Measurements from ENCODE around the gene SSC5D.

Gene SSC5D

DNA sequence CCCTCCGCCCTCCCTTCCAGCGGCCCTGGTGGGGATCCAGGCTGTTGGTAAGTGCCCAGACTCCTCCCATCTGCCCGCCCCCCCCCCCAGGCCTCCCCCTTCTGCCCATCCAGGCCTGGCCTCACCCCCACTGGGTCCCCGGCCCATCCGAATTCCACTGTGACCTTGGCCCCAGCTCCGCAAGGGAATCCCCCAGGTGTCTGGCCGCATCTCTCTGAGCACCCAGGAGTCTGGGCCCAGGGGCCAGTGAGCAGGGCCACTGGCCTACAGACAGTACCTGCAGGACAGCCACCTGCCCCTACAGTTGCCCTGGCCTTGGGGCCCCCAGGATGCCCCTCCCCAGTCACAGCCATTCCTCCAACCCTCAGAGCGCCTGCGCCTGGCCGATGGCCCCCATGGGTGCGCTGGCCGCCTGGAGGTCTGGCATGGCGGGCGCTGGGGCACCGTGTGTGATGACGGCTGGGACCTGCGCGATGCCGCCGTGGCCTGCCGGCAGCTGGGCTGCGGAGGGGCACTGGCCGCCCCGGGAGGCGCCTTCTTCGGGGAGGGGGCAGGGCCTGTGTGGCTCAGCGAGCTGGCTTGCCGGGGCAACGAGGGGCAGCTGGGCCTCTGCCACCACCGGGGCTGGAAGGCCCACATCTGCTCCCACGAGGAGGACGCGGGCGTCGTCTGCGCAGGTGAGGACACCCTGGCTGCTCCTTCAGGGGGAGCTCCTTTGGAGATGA is 912 bp downstream of the SSC5D start:
- H3K4me2 ChIP-seq (ENCODE audit: low read depth, low read length, poor library complexity, severe bottlenecking) = no peak overlapping the region
- no peaks in the 10 kb centered on the region for H3K27me3 ChIP-seq (ENCODE audit: insufficient read depth, low read length, poor library complexity, severe bottlenecking)
- H3K4me1 ChIP-seq (ENCODE audit: insufficient read depth, low read length, poor library complexity, severe bottlenecking) = peaks cover 18% of the 10 kb centered on the region
- no peaks in the 10 kb centered on the region for H3F3A ChIP-seq (ENCODE audit: low read depth)
- no peaks in the 10 kb centered on the region for H3K9me2 ChIP-seq (replicated peaks; ENCODE audit: low read depth, low read length)
- H3K79me2 ChIP-seq (ENCODE audit: insufficient read depth, low read length) = no peaks in the 10 kb centered on the region
- H3K36me3 ChIP-seq (ENCODE audit: insufficient read depth, low read length) = no peaks in the 10 kb centered on the region
- TF ChIP-seq, protein P1, sequence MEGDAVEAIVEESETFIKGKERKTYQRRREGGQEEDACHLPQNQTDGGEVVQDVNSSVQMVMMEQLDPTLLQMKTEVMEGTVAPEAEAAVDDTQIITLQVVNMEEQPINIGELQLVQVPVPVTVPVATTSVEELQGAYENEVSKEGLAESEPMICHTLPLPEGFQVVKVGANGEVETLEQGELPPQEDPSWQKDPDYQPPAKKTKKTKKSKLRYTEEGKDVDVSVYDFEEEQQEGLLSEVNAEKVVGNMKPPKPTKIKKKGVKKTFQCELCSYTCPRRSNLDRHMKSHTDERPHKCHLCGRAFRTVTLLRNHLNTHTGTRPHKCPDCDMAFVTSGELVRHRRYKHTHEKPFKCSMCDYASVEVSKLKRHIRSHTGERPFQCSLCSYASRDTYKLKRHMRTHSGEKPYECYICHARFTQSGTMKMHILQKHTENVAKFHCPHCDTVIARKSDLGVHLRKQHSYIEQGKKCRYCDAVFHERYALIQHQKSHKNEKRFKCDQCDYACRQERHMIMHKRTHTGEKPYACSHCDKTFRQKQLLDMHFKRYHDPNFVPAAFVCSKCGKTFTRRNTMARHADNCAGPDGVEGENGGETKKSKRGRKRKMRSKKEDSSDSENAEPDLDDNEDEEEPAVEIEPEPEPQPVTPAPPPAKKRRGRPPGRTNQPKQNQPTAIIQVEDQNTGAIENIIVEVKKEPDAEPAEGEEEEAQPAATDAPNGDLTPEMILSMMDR (conservative IDR thresholded peaks at IDR 0.05; ENCODE audit: low read length) = no peak
- no peak for TF ChIP-seq EZH2phosphoT487 (IDR thresholded peaks at IDR 0.05; ENCODE audit: borderline replicate concordance)
- H4K20me1 ChIP-seq (ENCODE audit: insufficient read depth, low read length, poor library complexity, severe bottlenecking) = peaks cover 2% of the 10 kb centered on the region
- no peak overlapping the region for H3K4me3 ChIP-seq (ENCODE audit: low read length, poor library complexity, severe bottlenecking)
- H3K9ac ChIP-seq (ENCODE audit: low read depth, low read length, poor library complexity, severe bottlenecking) = no peak overlapping the region
- no peaks in the 10 kb centered on the region for H3K9me3 ChIP-seq (ENCODE audit: insufficient read depth, low read depth, low read length)
- H2AFZ ChIP-seq (ENCODE audit: low read length) = no peak overlapping the region

DNA sequence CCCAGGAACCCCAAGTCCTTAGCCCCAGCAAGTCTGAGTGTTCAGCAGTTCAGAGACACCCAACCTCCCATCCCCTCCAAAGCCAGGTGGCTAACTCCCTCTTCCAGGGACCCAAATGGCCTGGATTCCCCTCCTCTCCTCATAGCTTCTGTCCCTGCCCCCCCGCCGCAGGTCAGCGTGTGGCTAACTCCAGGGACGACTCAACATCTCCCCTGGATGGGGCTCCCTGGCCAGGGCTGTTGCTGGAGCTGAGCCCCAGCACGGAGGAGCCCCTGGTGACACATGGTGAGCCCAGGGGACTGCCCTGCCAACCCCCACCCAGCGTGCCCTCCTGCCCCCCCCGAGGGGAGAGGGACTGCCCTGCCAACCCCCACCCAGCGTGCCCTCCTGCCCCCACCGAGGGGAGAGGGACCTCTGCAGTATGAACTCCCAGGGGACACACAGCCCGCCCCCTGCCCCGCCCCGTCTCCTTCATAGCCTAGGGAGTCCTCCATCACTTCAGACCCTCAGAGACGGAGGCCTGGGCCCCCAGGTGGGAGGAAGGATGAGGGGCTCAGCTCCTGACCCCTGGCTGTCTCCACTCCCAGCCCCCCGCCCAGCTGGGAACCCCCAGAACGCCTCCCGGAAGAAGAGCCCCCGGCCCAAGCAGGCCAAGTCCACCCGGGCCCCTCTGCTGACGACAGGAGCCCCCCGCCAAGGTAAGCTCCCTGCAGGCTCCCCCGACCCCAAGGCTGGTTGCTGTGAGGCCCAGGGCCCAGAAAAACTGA is 1.7 kb downstream of the SSC5D start:
- Histone ChIP-seq H3K27me3 (ENCODE audit: insufficient read depth, low read length, poor library complexity, severe bottlenecking) (no peaks in the 10 kb centered on the region), H3K4me2 (ENCODE audit: low read depth, low read length, poor library complexity, severe bottlenecking) (no peak overlapping the region), H3K4me1 (ENCODE audit: insufficient read depth, low read length, poor library complexity, severe bottlenecking) (peaks cover 13% of the 10 kb centered on the region), H2AFZ (ENCODE audit: low read length) (no peak overlapping the region), H3K79me2 (ENCODE audit: insufficient read depth, low read length) (no peaks in the 10 kb centered on the region), H3K4me3 (ENCODE audit: low read length, poor library complexity, severe bottlenecking) (no peak overlapping the region), H4K20me1 (ENCODE audit: insufficient read depth, low read length, poor library complexity, severe bottlenecking) (no peaks in the 10 kb centered on the region), H3F3A (ENCODE audit: low read depth) (no peaks in the 10 kb centered on the region), H3K36me3 (ENCODE audit: insufficient read depth, low read length) (no peaks in the 10 kb centered on the region), H3K9me2 (replicated peaks; ENCODE audit: low read depth, low read length) (no peaks in the 10 kb centered on the region), H3K9ac (ENCODE audit: low read depth, low read length, poor library complexity, severe bottlenecking) (no peak overlapping the region), H3K9me3 (ENCODE audit: insufficient read depth, low read depth, low read length) (no peaks in the 10 kb centered on the region)
- no peak for TF ChIP-seq EZH2phosphoT487 (IDR thresholded peaks at IDR 0.05; ENCODE audit: borderline replicate concordance)
- TF ChIP-seq, protein P1 (conservative IDR thresholded peaks at IDR 0.05; ENCODE audit: low read length) = no peak

DNA sequence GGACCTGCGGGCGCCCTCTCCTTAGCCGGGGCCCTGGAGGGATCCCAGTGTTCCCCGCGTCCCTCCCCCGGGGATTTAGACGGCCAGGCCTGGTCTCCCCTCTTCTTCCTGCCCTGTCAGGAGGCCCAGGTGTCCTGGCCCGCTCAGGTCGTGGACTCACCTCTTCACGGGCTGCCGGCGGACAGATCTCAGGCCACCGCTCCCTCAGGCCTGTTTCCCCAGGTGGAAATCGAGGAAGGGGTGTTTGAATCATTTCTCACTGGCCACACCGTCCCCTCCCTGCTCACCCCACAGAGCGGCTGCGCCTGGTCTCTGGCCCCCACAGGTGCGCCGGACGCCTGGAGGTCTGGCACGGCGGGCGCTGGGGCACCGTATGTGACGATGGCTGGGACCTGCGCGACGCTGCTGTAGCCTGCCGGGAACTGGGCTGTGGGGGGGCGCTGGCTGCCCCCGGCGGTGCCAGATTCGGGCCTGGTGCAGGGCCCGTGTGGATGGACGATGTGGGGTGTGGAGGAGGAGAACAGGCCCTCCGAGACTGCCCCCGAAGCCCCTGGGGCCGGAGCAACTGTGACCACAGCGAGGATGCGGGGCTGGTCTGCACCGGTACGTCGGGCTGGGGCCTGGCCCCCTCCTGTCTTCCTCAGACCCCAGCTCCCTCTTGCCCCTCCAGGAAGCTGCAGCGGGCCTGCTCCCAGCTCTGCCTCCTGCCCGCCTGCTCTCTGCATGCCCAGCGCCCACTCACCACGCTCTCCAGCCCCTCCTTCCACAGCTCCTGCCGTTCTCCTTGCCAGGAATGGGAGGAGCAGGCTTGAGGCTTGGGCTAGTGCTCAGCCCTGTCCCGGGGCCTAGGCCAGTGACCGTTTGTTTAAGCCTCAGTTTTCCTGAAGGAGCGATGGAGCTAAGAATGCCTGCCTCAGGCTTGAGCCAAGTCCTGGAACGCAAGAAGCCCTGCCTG is 2.5 kb downstream of the SSC5D start:
- Histone ChIP-seq H3K9me2 (replicated peaks; ENCODE audit: low read depth, low read length) (no peaks in the 10 kb centered on the region), H3K4me3 (ENCODE audit: low read length, poor library complexity, severe bottlenecking) (no peak overlapping the region), H3K79me2 (ENCODE audit: insufficient read depth, low read length) (no peaks in the 10 kb centered on the region), H3K4me1 (ENCODE audit: insufficient read depth, low read length, poor library complexity, severe bottlenecking) (peaks cover 10% of the 10 kb centered on the region), H3K9me3 (ENCODE audit: insufficient read depth, low read depth, low read length) (no peaks in the 10 kb centered on the region), H3K36me3 (ENCODE audit: insufficient read depth, low read length) (no peaks in the 10 kb centered on the region), H4K20me1 (ENCODE audit: insufficient read depth, low read length, poor library complexity, severe bottlenecking) (no peaks in the 10 kb centered on the region), H3F3A (ENCODE audit: low read depth) (no peaks in the 10 kb centered on the region), H3K9ac (ENCODE audit: low read depth, low read length, poor library complexity, severe bottlenecking) (no peak overlapping the region), H3K27me3 (ENCODE audit: insufficient read depth, low read length, poor library complexity, severe bottlenecking) (no peaks in the 10 kb centered on the region), H2AFZ (ENCODE audit: low read length) (no peak overlapping the region), H3K4me2 (ENCODE audit: low read depth, low read length, poor library complexity, severe bottlenecking) (no peak overlapping the region)
- no peak for TF ChIP-seq EZH2phosphoT487 (IDR thresholded peaks at IDR 0.05; ENCODE audit: borderline replicate concordance)
- TF ChIP-seq, protein P1 (conservative IDR thresholded peaks at IDR 0.05; ENCODE audit: low read length) = no peak

All from Loucy (cell line).